ENCODE measurements around the gene TARDBP. TPM values are rescaled to one million over a fixed set of nuclear protein-coding genes. Genes with fewer than 3 reads are reported as not detected.
A peak's percentile ranks its signal among the peaks of the same experiment; 100 is the strongest.
"Not testable (repeated sequence)": the region's sequence is repeated elsewhere in the genome, so short reads cannot be mapped to it uniquely, and the experiment has no call there.

TARDBP gene
- polyA plus RNA-seq, 1 experiment: 55.5 TPM

- no peak for DNase-seq (ENCODE audit: low read depth)
- Histone ChIP-seq H3K4me3 (ENCODE audit: low read depth, low read length) (no peak overlapping the region), H3K36me3 (ENCODE audit: control insufficient read depth, insufficient read depth, low read length) (no peaks in the 10 kb centered on the region), H3K27me3 (ENCODE audit: control insufficient read depth, insufficient read depth, low read length) (no peaks in the 10 kb centered on the region; the same call in 1 of the 2 replicates)
- ChIA-PET POLR2A (no interaction called here), CTCF (interaction anchor here (0.9 to 1.9 kb wide), 4 partner anchors 46 to 614 kb away, joined by 3 to 5 read pairs (median 4); no protein-coding TSS in a partner anchor)
- no peak for TF ChIP-seq CTCF (IDR thresholded peaks at IDR 0.05; ENCODE audit: insufficient read depth, low read depth, low read length)
Observed at GRCh38 chr1:11031624-11032262, 19.3 kb downstream of the TARDBP start.

DNA sequence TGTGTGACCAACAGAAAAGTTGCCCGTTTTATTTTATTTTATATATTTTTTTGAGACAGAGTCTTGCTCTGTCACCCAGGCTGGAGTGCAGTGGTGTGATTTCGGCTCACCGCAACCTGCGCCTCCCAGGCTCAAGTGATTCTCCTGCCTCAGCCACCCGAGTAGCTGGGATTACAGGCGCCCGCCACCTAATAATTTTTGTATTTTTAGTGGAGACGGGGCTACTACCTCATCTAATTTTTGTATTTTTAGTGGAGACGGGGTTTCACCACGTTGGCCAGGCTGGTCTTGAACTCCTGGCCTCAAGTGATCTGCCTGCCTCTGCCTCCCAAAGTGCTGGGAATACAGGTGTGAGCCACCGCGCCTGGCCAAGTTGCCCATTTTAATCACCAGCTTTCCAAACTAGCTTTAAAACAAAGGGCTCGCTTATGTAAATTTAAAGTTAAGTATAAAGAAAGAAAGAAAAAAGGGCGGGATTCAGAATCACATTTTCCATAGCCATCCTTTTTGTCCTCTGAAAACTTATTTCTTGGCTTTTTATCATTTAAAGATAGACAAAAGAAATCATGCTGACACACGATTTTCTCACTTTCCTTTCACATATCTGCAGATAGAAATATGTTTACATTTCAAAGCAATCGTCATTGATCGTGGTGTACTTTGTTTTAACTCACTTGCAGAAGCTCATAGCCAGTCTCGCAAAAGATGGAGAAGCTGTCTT, 24.7 kb downstream of the TARDBP start:
- DNase-seq (ENCODE audit: low read depth); H3K36me3 ChIP-seq (ENCODE audit: control insufficient read depth, insufficient read depth, low read length); H3K4me3 ChIP-seq (ENCODE audit: low read depth, low read length); POLR2A ChIA-PET; H3K27me3 ChIP-seq (ENCODE audit: control insufficient read depth, insufficient read depth, low read length): not testable (repeated sequence)
- CTCF ChIA-PET: interaction anchor here (0.6 to 5.2 kb wide), 54 partner anchors 9 to 1148 kb away, joined by 3 to 192 read pairs (median 5); partner anchors contain the start of genes AGTRAP, EXOSC10, FBXO2 and FBXO6

DNA sequence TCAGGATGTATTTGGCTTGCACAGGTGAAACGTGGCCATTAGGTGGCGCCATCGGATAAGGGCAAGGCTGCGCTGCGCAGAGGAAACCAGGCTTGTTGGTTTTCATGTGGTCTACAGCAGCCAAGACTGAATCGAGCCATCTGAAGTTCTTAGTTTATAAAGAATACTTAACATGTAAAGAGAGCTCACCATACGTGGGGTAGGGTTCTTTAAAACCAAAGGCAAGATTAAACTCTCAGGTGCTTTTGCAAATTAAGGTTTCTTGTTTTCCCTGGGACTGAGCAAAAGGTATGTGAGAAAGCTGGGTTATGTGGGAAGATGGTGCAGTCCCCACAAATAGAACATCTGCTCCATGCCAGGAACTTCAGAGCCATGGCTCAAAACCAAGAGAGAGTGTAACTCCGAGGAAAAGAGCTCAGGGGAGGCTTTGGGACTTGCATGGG, 25.3 kb downstream of the TARDBP start:
- Histone ChIP-seq H3K4me3 (ENCODE audit: low read depth, low read length) (no peak overlapping the region), H3K36me3 (ENCODE audit: control insufficient read depth, insufficient read depth, low read length) (no peaks in the 10 kb centered on the region), H3K27me3 (ENCODE audit: control insufficient read depth, insufficient read depth, low read length) (peaks cover 4% of the 10 kb centered on the region)
- DNase-seq (ENCODE audit: low read depth): peak; percentile 26
- peak; percentile 96 for TF ChIP-seq CTCF (IDR thresholded peaks at IDR 0.05; ENCODE audit: insufficient read depth, low read depth, low read length)
- CTCF ChIA-PET: interaction anchor here (0.6 to 5.2 kb wide), 57 partner anchors 9 to 1148 kb away, joined by 3 to 192 read pairs (median 5); partner anchors contain the start of genes AGTRAP, EXOSC10, FBXO2 and FBXO6
- POLR2A ChIA-PET: no interaction called here

- no peaks in the 10 kb centered on the region for H3K36me3 ChIP-seq (ENCODE audit: control insufficient read depth, insufficient read depth, low read length)
- peaks cover 4% of the 10 kb centered on the region for H3K27me3 ChIP-seq (ENCODE audit: control insufficient read depth, insufficient read depth, low read length)
- no peak for DNase-seq (ENCODE audit: low read depth)
- no peak for TF ChIP-seq CTCF (IDR thresholded peaks at IDR 0.05; ENCODE audit: insufficient read depth, low read depth, low read length)
- no peak overlapping the region for H3K4me3 ChIP-seq (ENCODE audit: low read depth, low read length)
- ChIA-PET CTCF (interaction anchor here (0.8 to 5.2 kb wide), 6 partner anchors 22 to 680 kb away, joined by 3 to 192 read pairs (median 16); partner anchors contain the start of gene SRM), POLR2A (no interaction called here)
Observed at GRCh38 chr1:11039351-11040104, 27.1 kb downstream of the TARDBP start.

DNA sequence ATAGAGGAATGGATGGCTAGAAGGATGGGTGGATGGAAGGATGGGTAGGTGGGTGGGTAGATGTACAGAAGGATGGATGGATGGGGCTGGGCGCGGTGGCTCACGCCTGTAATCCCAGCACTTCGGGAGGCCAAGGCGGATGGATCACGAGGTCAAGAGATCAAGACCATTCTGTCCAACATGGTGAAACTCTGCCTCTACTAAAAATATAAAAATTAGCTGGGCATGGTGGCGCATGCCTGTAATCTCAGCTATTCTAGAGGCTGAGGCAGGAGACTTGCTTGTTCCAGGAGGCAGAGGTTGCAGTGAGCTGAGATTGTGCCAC, 27.6 kb downstream of the TARDBP start:
- H3K36me3 ChIP-seq (ENCODE audit: control insufficient read depth, insufficient read depth, low read length); H3K27me3 ChIP-seq (ENCODE audit: control insufficient read depth, insufficient read depth, low read length); DNase-seq (ENCODE audit: low read depth); H3K4me3 ChIP-seq (ENCODE audit: low read depth, low read length); POLR2A ChIA-PET: not testable (repeated sequence)
- CTCF ChIA-PET: interaction anchor here (0.8 kb wide), 1 partner anchor 605 kb away, joined by 3 read pairs; no protein-coding TSS in a partner anchor

DNA sequence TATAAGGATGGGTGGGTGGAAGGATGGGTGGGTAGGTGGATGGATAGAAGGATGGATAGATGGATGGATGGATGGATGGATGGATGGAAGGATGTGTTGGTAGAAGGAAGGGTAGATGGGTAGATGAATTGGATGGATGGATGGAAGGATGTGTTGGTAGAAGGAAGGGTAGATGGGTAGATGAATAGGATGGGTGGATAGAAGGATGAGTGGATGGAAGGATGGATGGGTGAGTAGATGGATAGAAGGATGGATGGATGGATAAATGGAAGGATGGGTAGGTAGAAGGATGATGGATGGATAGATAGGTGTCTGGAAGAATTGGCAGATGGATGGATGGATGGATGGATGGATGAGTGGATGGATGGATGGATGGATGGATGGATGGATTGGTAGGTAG, 28.6 kb downstream of the TARDBP start:
- Histone ChIP-seq H3K27me3 (ENCODE audit: control insufficient read depth, insufficient read depth, low read length) (peaks cover 4% of the 10 kb centered on the region; the same call in 1 of the 2 replicates), H3K36me3 (ENCODE audit: control insufficient read depth, insufficient read depth, low read length) (no peaks in the 10 kb centered on the region), H3K4me3 (ENCODE audit: low read depth, low read length) (no peak overlapping the region)
- ChIA-PET POLR2A (no interaction called here), CTCF (no interaction called here)
- no peak for DNase-seq (ENCODE audit: low read depth)
- no peak for TF ChIP-seq CTCF (IDR thresholded peaks at IDR 0.05; ENCODE audit: insufficient read depth, low read depth, low read length)
